HG03060 (cell line): Measurements from ENCODE around the gene PRDM15.

Experiments
- ATAC-seq: cut with Tn5 transposase; IDR thresholded peaks from one replicate; pipeline ENCODE4 v1.9.1; 2021; ENCODE audit warnings: low read depth, moderate number of reproducible peaks; ENCODE audit not compliant: unreplicated experiment

Gene PRDM15

DNA sequence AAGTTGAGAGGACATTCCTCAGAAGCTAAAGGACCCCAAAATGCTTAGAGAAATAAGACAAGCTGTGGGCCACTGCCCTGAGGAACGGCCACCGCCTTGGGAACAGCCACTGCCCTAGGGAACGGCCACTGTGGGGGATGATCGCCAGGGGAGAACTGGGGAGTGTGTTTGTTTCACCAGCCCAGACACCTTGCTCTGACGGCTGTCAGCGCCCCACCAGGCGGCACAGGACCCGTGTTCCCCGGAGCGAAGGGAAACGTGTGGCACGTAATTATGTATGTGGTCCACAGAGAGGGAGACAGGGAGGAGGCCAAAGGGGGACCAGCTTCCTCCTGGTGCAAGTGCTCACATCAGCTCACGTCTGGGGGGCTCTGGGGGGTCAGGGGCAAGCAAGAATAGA, 66.5 kb downstream of the PRDM15 start:
- no peak for ATAC-seq

DNA sequence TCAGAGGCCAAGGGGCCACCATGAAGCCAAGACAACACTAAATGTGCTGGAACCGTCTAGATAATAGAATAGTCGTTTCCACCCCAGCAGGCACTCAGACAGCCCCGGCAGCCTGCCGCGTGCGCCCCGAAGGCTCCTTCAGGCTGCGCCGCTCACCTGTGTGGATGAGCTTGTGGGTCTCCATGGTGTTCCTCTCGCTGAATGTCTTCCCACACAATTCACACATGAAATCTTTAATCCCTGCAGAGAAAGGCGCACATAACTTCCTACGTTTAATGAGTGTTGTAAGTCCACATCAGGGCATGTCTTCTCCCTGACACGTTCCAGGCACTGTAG, 68.6 kb downstream of the PRDM15 start:
- ATAC-seq = no peak

DNA sequence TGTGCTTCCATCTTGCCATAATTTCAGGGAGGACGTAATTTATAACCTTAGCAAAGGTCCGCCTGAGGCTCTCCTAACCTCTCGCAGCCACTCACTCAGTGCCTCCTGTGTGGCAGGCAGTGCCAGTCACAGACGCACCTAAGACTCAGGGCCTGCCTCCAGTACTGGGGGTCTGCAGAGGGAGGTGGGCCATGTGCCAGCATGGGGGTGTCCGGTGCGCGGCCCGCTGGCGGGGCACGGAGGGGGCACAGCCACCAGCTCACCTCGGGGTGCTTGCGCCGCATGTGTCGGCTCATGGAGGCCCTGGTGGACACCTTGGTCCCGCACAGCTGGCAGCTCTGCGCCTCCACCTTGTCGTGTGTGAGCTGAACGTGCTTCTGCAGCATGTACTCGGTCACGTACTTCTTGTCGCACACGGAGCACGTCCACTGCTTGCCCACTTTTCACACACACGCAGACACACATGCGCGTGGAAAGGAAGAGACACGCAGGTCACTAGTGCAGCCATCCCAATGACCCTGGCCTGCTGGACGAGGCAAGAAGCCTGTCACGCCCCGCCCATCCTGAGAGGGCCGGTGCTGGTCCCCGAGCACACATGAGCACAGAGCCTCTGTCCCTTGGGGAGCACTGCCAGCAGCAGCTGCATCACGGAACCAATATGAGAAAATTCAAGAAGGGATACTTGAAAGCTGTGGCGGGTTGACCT, 69.1 kb downstream of the PRDM15 start:
- no peak for ATAC-seq

DNA sequence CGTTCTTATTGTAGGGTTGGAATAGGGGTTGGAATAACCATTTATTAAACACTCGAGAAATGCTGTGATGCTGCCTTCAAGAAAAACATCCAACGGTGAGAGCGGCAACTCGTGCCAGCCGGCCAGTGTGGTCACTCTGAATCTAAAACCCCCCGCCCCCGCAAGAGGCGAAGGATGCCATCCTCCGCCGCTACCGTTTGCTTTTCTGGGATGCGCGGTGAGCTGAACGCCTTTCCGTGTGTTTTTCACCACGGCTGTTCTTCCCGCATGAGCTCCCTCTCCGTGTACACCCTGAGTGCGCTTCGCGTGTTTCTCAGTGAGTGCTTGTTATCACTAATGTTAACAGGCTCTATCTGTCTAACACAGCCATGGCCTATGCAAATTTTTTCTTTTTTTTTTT, 70.3 kb downstream of the PRDM15 start:
- no peak for ATAC-seq

DNA sequence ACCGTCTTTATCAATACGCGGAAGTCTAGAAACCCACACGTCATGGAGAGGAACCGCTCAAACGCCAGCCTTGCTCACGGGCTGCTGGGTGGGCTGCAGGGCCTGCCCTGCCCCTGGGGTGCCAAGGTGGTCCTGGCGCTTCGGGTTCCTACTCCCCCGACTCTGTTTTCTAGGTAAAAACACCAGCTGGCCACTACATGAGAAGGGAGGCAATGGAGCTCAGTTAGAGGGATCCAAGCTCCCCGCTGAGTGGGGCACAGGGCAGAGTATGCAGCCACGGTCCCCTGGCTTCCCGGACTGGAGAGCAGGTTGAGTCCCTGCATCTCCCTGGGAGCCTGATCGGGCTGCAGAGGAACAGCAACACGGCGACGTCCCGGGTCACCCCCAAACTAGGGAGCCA, 71.0 kb downstream of the PRDM15 start:
- ATAC-seq = no peak

DNA sequence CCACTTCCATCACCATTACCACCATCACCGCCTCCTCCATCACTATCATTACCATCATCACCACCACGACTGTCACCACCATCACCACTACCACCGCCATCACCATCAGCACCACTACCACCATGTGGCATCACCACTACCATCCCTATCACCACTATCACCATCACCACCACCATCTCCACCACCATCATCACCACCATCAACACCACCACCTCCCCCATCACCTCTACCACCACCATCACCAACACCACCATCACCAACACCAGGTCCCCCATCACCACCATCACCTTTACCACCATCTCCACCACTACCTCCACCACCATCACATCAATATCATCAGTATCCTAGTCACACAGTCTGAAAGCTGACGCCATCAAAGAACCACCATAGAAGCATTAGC, 72.4 kb downstream of the PRDM15 start:
- ATAC-seq = no peak

DNA sequence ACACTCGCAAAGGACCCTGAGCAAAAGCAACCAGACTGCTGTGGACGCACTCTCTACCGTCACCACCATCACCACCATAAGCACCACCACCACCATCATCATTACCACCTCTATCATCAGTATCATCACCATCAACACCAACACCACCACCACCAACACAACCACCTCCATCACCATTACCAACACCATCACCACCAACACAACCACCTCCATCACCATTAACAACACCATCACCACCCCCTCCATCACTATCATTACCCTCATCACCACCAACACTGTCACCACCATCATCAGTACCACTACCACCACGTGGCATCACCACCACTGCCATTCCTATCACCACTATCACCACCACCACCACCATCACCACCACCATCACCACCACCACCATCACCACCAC, 73.5 kb downstream of the PRDM15 start:
- ATAC-seq = no peak

DNA sequence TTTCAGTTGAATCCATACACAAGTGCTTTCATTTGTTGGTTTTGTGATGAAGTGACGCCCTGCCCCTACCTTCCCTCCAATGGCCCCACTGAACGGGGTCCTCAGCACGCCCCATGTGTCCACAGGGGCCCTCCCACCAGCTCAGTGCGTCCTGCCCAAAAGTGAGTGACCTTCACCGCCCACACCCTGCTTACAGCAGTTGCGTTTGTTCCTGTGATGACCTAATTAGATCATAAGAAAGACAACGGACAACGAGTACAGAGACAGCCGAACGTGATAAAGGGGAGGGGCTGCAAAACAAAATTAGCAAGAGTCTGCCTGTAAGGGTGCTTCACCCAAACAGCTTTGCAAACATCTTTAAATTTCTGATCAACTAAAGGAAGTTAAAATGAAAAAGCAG, 74.1 kb downstream of the PRDM15 start:
- no peak for ATAC-seq

DNA sequence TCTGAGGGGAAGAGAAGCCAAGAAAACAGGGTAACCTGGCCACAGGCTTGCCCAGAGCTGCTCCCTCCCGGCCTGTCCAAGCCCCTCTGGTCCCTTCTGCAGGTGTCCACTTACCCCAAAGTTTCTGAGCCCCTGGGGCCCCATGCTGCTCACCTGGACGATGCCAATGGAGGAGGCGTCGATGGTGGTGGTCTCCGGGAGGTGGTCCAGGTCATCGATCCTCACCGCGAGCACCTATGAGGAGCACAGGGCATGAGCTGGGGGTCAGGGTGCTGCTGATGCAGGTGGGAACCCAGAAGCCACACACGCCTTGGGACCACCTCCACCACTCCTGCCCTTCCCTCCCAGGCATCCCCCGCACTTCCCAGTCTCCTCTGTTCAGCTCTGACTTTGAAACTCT, 74.8 kb downstream of the PRDM15 start:
- ATAC-seq = no peak

DNA sequence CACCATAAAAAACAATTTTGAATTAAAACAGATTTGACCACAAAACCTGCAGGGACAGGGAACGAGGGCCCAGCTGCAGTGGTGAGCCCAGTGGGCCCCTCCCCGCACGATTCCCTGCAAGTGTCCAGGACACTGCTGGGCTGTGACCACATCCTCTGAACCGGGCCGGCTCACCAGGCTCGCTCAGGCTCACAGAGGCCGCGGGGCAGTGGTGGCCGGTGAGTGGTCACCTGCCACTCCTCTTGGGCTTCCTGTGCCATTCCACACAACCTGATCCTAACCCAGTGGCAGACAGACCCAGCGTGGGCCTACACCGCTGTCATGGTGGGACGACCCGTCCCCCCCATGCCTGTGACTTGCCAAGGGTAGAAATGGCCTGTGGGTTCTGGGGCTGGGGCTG, 75.8 kb downstream of the PRDM15 start:
- no peak for ATAC-seq

DNA sequence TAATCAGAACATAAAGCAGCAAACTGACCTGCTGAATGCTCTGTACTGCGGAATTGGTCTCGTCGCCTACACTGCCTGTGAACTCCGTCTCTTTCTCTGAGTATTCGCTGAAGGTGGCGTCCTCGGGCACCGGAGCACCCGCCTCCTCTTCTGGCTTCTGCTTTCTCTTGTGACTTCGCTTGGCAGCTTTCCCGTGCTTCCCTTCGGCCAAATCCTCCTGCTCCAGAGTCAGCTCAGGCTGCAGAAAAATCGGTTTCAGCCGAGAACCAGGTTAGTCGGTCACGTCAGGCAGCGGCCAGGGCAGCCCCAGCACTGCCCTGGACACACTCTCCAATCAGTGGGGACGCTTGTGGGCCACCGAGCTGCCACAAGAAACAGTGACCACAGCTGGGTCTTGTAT, 76.5 kb downstream of the PRDM15 start:
- ATAC-seq = no peak

DNA sequence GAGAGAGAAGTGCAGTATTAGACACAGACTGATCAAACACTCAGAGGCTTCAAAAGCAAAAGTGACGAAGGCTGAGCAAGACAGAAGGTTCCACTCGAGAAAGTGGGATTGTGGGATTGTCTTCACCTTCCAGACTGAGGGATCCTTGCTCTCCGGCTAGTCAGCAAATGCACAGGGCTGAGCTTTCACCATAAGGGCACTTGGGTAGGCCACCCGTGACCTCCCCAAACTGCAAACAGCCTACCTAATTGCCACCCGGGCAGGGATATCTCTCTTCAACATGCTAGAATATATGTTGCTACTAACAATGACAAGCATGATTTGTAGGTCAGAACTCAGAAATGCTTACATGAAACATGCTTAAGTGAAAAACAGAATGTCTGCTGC, 77.0 kb downstream of the PRDM15 start:
- no peak for ATAC-seq

DNA sequence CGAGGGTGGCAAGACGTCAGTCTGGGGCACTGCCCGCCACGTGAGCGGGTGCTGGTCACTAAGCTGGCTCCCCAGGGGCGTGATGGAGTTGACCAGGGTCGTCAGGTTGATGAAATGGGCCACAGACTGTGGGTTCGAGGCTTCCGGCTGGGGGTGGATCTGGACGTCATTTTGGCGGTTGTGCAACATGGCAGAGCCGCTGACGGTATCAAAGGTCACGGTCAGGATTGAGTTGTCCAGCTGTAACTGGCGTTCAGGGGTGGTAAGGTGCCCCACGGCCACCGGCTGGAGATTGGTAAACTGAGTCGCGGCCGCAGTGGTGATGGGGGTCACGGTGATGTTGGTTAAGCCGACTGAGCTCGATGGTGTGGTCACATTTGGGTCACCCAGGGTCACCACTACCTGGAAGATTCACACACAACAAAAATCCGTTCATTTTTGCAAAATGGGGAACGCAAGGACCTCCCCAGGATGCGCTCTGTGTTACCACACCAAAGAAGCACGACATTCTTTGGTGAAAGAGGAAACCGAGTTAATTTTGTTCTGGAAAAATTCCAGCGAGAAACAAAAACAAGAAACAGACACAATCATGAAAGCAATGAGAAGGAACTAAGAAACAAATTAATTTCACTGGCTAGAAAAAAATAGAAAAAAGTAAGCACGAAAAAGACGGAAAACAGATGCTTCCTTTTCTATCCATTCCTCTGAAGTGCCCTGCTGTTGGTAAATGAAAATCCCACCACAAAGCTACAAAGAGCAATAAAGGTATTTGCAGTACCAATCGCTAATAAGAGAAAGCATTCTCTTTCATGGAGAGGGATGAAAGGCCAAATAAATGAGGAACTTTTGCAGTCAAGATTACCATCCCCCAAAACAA, 77.6 kb downstream of the PRDM15 start:
- no peak for ATAC-seq

DNA sequence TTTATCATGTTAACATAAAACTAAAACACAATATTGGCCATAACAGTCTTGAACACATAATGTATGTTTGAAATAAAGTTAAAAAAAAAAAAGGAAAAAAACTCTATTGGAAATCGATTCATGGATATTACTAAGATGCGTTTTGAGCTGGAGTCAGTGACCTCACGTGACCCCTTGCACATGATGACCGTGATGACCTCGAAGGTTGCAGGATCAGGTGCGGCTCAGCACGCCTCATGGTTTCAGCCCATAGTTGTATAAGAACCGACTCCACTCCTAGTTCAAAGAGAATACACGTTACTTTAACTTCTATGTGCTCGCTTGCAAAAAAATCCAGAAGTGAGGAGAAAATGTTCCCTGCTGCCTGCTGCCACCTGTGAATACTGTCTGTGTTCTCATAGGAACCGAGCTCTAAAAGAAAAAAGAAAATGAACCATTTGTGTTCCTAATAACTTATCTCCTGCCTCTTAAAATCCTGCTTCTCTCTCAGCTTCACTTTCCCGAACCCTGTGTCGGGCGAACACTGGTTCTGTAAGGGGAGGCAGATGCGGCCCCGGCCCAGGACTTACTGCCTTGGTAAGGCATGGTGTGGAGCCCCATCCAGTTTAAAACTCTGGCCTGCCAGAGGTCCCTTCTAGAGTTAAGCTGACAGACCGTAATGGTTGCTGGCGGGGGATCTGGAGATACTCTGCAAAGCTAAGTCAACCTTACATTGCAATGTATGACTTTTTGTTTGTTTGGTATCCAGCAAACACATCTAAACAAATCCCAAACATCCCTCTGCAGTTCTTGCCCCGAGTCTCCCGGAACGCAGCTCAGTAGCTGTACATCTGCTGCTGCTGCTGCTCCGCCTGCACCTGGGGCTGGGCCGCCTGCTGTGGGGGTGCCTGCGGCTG, 78.5 kb downstream of the PRDM15 start:
- ATAC-seq = no peak

DNA sequence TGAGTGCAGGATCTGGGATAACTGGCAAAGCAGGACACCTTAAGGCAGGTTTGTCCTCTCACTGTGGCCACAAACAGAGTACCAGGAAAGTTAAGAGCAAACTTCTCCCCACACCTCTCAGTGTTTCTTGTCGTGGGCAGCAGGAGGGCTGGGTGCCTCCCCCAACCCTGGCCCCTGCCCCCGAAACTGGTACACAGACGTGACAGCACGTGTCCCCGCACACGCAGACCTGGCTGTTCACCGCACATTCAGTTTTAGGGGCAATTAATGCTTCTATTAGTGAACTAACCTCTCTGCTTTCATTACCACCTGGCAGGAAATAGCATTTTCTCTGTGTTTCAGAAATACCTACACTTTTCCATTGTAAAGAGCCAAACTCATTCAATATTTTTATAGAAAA, 79.4 kb downstream of the PRDM15 start:
- no peak for ATAC-seq

DNA sequence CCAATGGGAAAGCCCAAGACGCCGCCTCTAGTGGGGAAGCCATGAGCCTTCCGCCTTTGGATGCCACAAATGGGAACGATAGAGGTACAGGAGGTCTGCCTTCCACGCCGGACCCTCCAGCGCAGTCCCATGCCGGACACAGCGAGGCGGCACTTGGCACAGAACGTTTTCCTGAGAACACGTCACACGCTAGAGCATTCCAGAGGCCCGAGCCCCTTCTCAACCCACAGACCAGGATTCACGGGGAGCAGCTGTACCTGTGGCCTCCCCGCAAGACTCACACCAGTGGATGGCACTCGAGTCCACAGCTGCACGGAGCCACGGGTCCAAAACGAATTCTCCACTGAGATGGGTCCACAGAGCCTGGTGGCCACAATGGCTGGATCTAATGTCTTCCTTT, 80.8 kb downstream of the PRDM15 start:
- ATAC-seq = no peak

DNA sequence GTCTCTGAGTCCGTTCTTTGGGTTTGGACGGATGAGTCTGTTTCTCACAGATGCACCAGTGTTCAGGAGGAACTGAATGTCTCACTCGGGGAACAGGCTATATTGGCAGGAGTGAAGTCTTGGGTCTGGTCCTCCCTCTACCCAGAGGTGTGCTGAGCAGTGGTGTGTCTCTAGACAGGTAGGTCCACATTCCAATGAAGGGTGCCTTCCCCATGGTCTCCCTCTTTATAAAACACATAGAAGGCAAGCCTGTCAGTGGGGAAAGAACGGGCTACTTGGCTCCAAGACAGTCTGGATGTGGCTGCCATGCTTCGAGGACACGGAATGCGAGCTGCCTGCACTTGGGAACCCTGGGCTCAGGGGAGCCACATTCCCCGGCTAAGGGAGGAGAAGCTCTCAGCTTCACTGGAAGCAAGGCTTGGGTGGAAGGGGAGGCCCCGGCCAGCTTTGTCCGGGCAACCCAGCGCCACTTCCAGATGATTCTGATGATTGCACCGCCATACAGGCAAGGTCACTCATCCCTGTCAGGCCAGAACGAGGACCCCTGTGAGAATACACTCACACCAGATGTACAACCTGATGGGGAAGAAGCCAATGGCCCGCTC, 82.6 kb downstream of the PRDM15 start:
- ATAC-seq = no peak

DNA sequence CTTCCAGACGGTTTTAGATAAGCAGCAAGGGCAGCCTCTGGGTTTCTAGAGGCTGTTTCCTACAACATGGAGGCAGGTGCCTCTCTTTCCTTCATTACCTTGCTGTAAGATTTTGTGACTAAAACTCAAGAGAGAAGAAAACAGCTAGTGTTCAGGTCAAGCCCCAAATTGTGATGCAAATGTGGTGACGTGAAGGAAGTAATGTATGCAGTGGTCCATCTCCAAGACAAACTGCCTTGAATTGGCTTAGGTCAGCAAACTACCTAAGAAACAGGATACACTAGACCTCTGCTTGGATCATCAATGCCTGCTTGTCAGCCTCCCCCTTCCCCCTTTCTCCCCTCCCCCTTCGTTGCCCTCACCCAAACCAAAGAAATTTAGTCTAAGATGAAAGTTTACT, 83.4 kb downstream of the PRDM15 start:
- no peak for ATAC-seq

DNA sequence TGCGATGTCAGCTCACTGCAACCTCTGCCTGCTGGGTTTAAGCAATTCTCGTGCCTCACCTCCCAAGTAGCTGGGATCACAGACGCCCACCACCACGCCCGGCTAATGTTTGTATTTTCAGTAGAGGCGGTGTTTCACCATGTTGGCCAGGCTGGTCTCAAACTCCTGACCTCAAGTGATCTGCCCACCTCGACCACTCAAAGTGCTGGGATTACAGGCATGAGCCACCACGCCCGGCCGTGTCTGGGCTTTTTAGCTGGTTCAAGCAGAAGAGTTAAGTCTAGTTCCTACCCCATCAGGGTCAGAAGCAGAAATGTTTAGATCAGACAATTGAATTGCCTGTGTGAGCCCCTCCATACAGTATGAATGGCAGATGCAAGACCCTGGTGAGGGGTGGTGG, 84.5 kb downstream of the PRDM15 start:
- no peak for ATAC-seq

DNA sequence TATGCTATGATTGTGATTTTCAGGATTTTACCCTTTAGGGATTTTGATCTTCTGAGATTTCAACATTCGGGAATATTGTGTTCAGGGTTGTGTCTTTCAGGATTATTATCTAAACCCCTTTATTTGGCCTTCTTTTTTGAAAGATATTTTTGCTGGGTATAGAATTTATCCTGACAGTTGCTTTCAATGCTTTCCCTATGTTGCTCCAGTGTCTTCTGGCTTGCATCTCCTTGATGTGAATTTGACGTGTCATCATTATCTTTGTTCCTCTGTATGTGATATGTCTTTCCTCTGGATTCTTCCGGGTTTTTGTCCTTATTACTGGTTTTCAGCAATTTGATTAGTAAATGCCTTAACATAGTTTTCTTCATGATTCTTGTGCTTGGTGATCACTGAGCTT, 86.4 kb downstream of the PRDM15 start:
- ATAC-seq = no peak

DNA sequence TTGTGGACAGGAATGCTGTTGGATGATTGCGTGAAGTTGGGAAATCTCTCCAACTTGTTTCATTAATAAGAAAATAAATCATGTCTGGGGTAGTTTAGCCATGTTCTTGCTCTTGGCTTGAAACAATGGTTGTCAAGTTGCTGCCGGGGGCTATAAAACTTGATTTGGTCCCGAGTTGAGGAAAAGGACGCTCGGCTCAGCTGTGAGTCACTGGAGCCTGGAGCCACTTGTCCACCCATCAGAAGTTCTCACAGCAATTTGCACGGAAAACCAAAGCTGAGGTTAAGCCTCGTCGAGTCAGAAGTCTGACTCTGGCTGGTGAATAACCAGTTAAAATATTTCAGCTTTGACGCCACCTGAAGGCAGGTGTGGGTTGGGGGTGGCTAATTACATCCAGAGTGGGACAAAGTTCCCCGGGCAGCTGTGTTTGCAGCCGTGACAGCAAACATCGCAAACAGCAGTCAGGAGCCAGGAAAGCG, 92.6 kb downstream of the PRDM15 start:
- ATAC-seq = no peak
